ENCODE results near the gene TRPM8.
"Not testable (repeated sequence)": the region's sequence is repeated elsewhere in the genome, so short reads cannot be mapped to it uniquely, and the experiment has no call there.

Gene TRPM8

GRCh38 chr2:233917116-233917515 is at the start of gene TRPM8:
TSS of gene TRPM8 (plus strand) at chr2:233917373. CDS start at chr2:233926538, 9,165 bp downstream.
- DNase-seq (ENCODE audit: insufficient read length, low spot score) (no peak), FAIRE-seq (no peak)

- peak; percentile 91 for FAIRE-seq
- peak; percentile 78 for DNase-seq (ENCODE audit: insufficient read length, low spot score)
These were observed 49.1 kb upstream of the TRPM8 start, which contains the start of gene MSL3B for GRCh38 chr2:233867993-233868532. TSS of gene MSL3B (minus strand) at chr2:233868386.

GRCh38 chr2:233871432-233871831 is 45.7 kb upstream of the TRPM8 start:
- DNase-seq (ENCODE audit: insufficient read length, low spot score) (no peak), FAIRE-seq (no peak)

GRCh38 chr2:233872125-233872524 is 45.0 kb upstream of the TRPM8 start:
- not testable (repeated sequence) for FAIRE-seq; DNase-seq (ENCODE audit: insufficient read length, low spot score)

GRCh38 chr2:233882353-233882752 is 34.8 kb upstream of the TRPM8 start:
- DNase-seq (ENCODE audit: insufficient read length, low spot score) (no peak), FAIRE-seq (no peak)

GRCh38 chr2:233892793-233893192 is 24.4 kb upstream of the TRPM8 start:
- FAIRE-seq (no peak), DNase-seq (ENCODE audit: insufficient read length, low spot score) (no peak)

GRCh38 chr2:233896253-233896652 is 20.9 kb upstream of the TRPM8 start:
- not testable (repeated sequence) for DNase-seq (ENCODE audit: insufficient read length, low spot score); FAIRE-seq

GRCh38 chr2:233901367-233901766 is 15.8 kb upstream of the TRPM8 start:
- no peak for FAIRE-seq
- no peak for DNase-seq (ENCODE audit: insufficient read length, low spot score)

- no peak for DNase-seq (ENCODE audit: insufficient read length, low spot score)
- no peak for FAIRE-seq
These were observed 15.3 kb upstream of the TRPM8 start for GRCh38 chr2:233901884-233902283.

- no peak for DNase-seq (ENCODE audit: insufficient read length, low spot score)
These were observed 11.2 kb upstream of the TRPM8 start for GRCh38 chr2:233905945-233906344.

GRCh38 chr2:233907627-233908026 is 9.5 kb upstream of the TRPM8 start:
- FAIRE-seq, result no peak
- no peak for DNase-seq (ENCODE audit: insufficient read length, low spot score)

More at GRCh38 chr2:233905945-233906344, 11.2 kb upstream of the TRPM8 start:
- no peak for FAIRE-seq

- DNase-seq (ENCODE audit: insufficient read length, low spot score), result peak; percentile 44
- peak; percentile 20 for FAIRE-seq
These were observed 4.3 kb upstream of the TRPM8 start for GRCh38 chr2:233912691-233913423.

GRCh38 chr2:233915128-233915527 is 2.0 kb upstream of the TRPM8 start:
- FAIRE-seq, result no peak
- peak; percentile 20 for DNase-seq (ENCODE audit: insufficient read length, low spot score)

- FAIRE-seq, result no peak
- no peak for DNase-seq (ENCODE audit: insufficient read length, low spot score)
These were observed 2.1 kb downstream of the TRPM8 start for GRCh38 chr2:233919319-233919718.

- FAIRE-seq (no peak), DNase-seq (ENCODE audit: insufficient read length, low spot score) (peak; percentile 22)
These were observed 2.8 kb downstream of the TRPM8 start for GRCh38 chr2:233919938-233920337.

- FAIRE-seq (no peak), DNase-seq (ENCODE audit: insufficient read length, low spot score) (no peak)
These were observed 5.3 kb downstream of the TRPM8 start for GRCh38 chr2:233922471-233922870.

- no peak for DNase-seq (ENCODE audit: insufficient read length, low spot score)
- FAIRE-seq, result no peak
These were observed 8.2 kb downstream of the TRPM8 start for GRCh38 chr2:233925402-233925801.

GRCh38 chr2:233926806-233927205 is 9.6 kb downstream of the TRPM8 start:
- DNase-seq (ENCODE audit: insufficient read length, low spot score) (no peak), FAIRE-seq (no peak)

GRCh38 chr2:233928594-233929351 is 11.6 kb downstream of the TRPM8 start:
- DNase-seq (ENCODE audit: insufficient read length, low spot score), result peak; percentile 21
- FAIRE-seq, result no peak

GRCh38 chr2:233929352-233930022 is 12.3 kb downstream of the TRPM8 start:
- FAIRE-seq, result no peak
- DNase-seq (ENCODE audit: insufficient read length, low spot score), result peak; percentile 12

GRCh38 chr2:233934524-233934923 is 17.4 kb downstream of the TRPM8 start:
- FAIRE-seq (no peak), DNase-seq (ENCODE audit: insufficient read length, low spot score) (no peak)
